Spleen (tissue), 11 donors: ENCODE measurements around the gene TNFSF10. TPM values are rescaled to one million over a fixed set of nuclear protein-coding genes. Genes with fewer than 3 reads are reported as not detected.
"Not testable (repeated sequence)": the region's sequence is repeated elsewhere in the genome, so short reads cannot be mapped to it uniquely, and the experiment has no call there.

Source experiments
- DNase-seq: peaks from one replicate; pipeline ENCODE4 v3.0.0-alpha.2; 2020
- H3K27ac ChIP-seq, 8 donors: fragments of 200-600 bp; sonication (generic) in 7 of 8; 1 replicate in 4 of 8; 2 replicates in 4 of 8; pipeline versions ENCODE4 v1.5.0 to v1.8.0; 2016 to 2021; ENCODE audit warnings: inconsistent platforms in 4 of 8, mild to moderate bottlenecking in 4 of 8, moderate library complexity in 1 of 8
- H3K27me3 ChIP-seq, 7 donors: fragments of 200-600 bp; sonication (generic) in 6 of 7; replicated peaks in 1 of 7; 1 replicate in 4 of 7; 2 replicates in 3 of 7; pipeline versions ENCODE4 v1.5.0 to v1.8.0; 2016 to 2021; ENCODE audit warnings: inconsistent platforms in 3 of 7, mild to moderate bottlenecking in 1 of 7
- H3K36me3 ChIP-seq, 6 donors: fragments of 200-600 bp; sonication (generic) in 5 of 6; 1 replicate in 4 of 6; 2 replicates in 2 of 6; pipeline versions ENCODE4 v1.5.0 to v1.8.0; 2016 to 2021; ENCODE audit warnings: inconsistent platforms in 2 of 6
- H3K4me1 ChIP-seq, 6 donors: fragments of 200-600 bp; sonication (generic) in 5 of 6; 1 replicate in 3 of 6; 2 replicates in 3 of 6; pipeline versions ENCODE4 v1.5.0 to v1.8.0; 2016 to 2021; ENCODE audit warnings: inconsistent platforms in 3 of 6
- H3K4me3 ChIP-seq, 8 donors: fragments of 200-600 bp; sonication (generic) in 7 of 8; 1 replicate in 4 of 8; 2 replicates in 4 of 8; pipeline versions ENCODE4 v1.5.0 to v1.8.0; 2016 to 2021; ENCODE audit warnings: inconsistent platforms in 4 of 8, mild to moderate bottlenecking in 4 of 8, moderate library complexity in 2 of 8
- H3K9me3 ChIP-seq, 8 donors: fragments of 200-600 bp; sonication (generic) in 7 of 8; 1 replicate in 4 of 8; 2 replicates in 4 of 8; pipeline versions ENCODE4 v1.5.0 to v1.8.0; 2016 to 2021; ENCODE audit warnings: inconsistent platforms in 4 of 8
- CTCF ChIP-seq, 11 experiments: fragments of 200-600 bp in 7 of 11; fragments of 450-650 bp in 4 of 11; sonication (generic) in 4 of 11; IDR thresholded peaks in 8 of 11; conservative IDR thresholded peaks in 3 of 11; 1 replicate in 7 of 11; 2 replicates in 4 of 11; pipeline versions ENCODE4 v1.4.0 to v1.8.0; 2016 to 2021; ENCODE audit warnings: antibody characterized with exemption in 11 of 11, inconsistent platforms in 4 of 11, mild to moderate bottlenecking in 1 of 11
- POLR2A ChIP-seq, 3 donors: fragments of 450-650 bp; IDR thresholded peaks; one replicate each; pipeline ENCODE4 v1.5.1; 2017; ENCODE audit warnings: antibody characterized with exemption in 3 of 3, mild to moderate bottlenecking in 1 of 3
- POLR2AphosphoS5 ChIP-seq, 3 donors: sonication (generic); formaldehyde crosslinking; IDR thresholded peaks; one replicate each; pipeline ENCODE4 v1.5.1; 2017; ENCODE audit warnings: antibody characterized with exemption in 3 of 3
- WGBS, 5 donors: extraction: QIAGEN DNeasy Blood & Tissue Kit in 3 of 5; methylation state at CpG; one replicate each; pipeline versions ENCODE4 v1.1.5 to v1.1.7; 2013 to 2018; 5-methylcytosine and 5-hydroxymethylcytosine counted together
- intact Hi-C: fragments of 100-400 bp; cut with DNase I; formaldehyde crosslinking; loops from one replicate; pipeline ENCODE4 v1.15.0; 2023; ENCODE audit warnings: low total_unique reads
- polyA plus RNA-seq, 3 donors: library from polyadenylated mRNA; stranded (reverse); fragments of 200-250 nt; gene quantifications; one replicate each; pipeline ENCODE4 v1.2.1, GENCODE V29; 2013
- total RNA-seq, 7 donors: library from RNA; depleted of rRNA in 3 of 7; stranded (reverse); fragments of >200 nt in 3 of 7; fragmentation: NEBNext Ultra II Directional in 4 of 7; extraction: Animal tissue kit (Norgen Biotek cat#: 25700) in 4 of 7; gene quantifications; one replicate each; pipeline versions ENCODE4 v1.1.0 to v1.2.1, GENCODE V29; 2016 to 2021
- donor health status: healthy with polysubstance abuse.
- donor health status: DM: no; HTN: no; CAD: no; lungs with moderate emphysema.
- donor health status: DM: no; HTN: no; CAD: no.
- donor health status: Bipolar disorder and iron deficiency.
- donor health status: healthy.
- donor health status: DM: no; HTN: no; CAD: no.
- donor health status: DM: yes; HTN: yes; CAD: no.

TNFSF10 gene
- total and polyA plus RNA-seq, 10 donors, result 19.5 to 156 (median 87.4) TPM

GRCh38 chr3:172511783-172512762 is 11.2 kb downstream of the TNFSF10 start:
- Histone ChIP-seq H3K9me3 (no peaks in the 10 kb centered on the region), H3K27me3 (no peaks in the 10 kb centered on the region), H3K4me1 (peaks cover 36 to 71% (median 64%) of the 10 kb centered on the region in 6 donors), H3K4me3 (peak overlapping the region in 3 of 8 donors; percentile 4 to 48 (median 16)), H3K36me3 (peaks cover 0 to 100% (median 46%) of the 10 kb centered on the region in 6 donors), H3K27ac (peak overlapping the region; percentile 61 to 94 (median 84))
- peak; percentile 94 for DNase-seq
- 24 to 32% (median 29%) methylated on average over 7 of the region's 7 CpGs for WGBS, 5 donors
- intact Hi-C loops, result no loop called here
- TF ChIP-seq POLR2A (IDR thresholded peaks at IDR 0.05) (no peak), CTCF (IDR thresholded peaks at IDR 0.05 in 8 of 11, conservative IDR thresholded peaks at IDR 0.05 in 3 of 11) (no peak), POLR2AphosphoS5 (IDR thresholded peaks at IDR 0.05) (peak in 2 of 3 donors; percentile 77 to 91)

GRCh38 chr3:172506094-172506493 is 17.1 kb downstream of the TNFSF10 start:
- Histone ChIP-seq H3K4me3 (no peak overlapping the region), H3K27ac (no peak overlapping the region), H3K27me3 (no peaks in the 10 kb centered on the region), H3K4me1 (peaks cover 0 to 12% (median 6%) of the 10 kb centered on the region in 6 donors), H3K9me3 (peaks cover 2 to 13% (median 11%) of the 10 kb centered on the region in 8 donors), H3K36me3 (peaks cover 0 to 76% (median 54%) of the 10 kb centered on the region in 6 donors)
- intact Hi-C loops, result no loop called here
- no peak for TF ChIP-seq POLR2A (IDR thresholded peaks at IDR 0.05)
- TF ChIP-seq CTCF (IDR thresholded peaks at IDR 0.05 in 8 of 11, conservative IDR thresholded peaks at IDR 0.05 in 3 of 11), result no peak
- no peak for TF ChIP-seq POLR2AphosphoS5 (IDR thresholded peaks at IDR 0.05)
- DNase-seq, result no peak

GRCh38 chr3:172501540-172501939 is 21.7 kb downstream of the TNFSF10 start:
- Histone ChIP-seq H3K4me3 (no peak overlapping the region), H3K27ac (no peak overlapping the region), H3K27me3 (no peaks in the 10 kb centered on the region), H3K36me3 (peaks cover 0 to 30% (median 15%) of the 10 kb centered on the region in 6 donors), H3K9me3 (peaks cover 2 to 15% (median 14%) of the 10 kb centered on the region in 8 donors), H3K4me1 (no peaks in the 10 kb centered on the region)
- intact Hi-C loops, result no loop called here
- TF ChIP-seq CTCF (IDR thresholded peaks at IDR 0.05 in 8 of 11, conservative IDR thresholded peaks at IDR 0.05 in 3 of 11) (no peak), POLR2A (IDR thresholded peaks at IDR 0.05) (no peak), POLR2AphosphoS5 (IDR thresholded peaks at IDR 0.05) (no peak)
- DNase-seq, result no peak

GRCh38 chr3:172490198-172490669 is 33.0 kb downstream of the TNFSF10 start:
- peak; percentile 54 to 88 (median 76) for TF ChIP-seq CTCF (IDR thresholded peaks at IDR 0.05 in 8 of 11, conservative IDR thresholded peaks at IDR 0.05 in 3 of 11)
- WGBS, 5 donors, result 18 to 33% (median 21%) methylated on average over 4 of the region's 4 CpGs
- intact Hi-C loops, result loop anchor here (2.0 kb wide), 1 partner anchor 107 kb away; no protein-coding TSS in a partner anchor

More at GRCh38 chr3:172490198-172490669, 33.0 kb downstream of the TNFSF10 start:
- not testable (repeated sequence) for H3K9me3 ChIP-seq, H3K27me3 ChIP-seq, H3K4me3 ChIP-seq, H3K4me1 ChIP-seq, H3K36me3 ChIP-seq
- peak; percentile 90 for DNase-seq
- H3K27ac ChIP-seq, result peak overlapping the region in 1 of 8 donors; percentile 43
